Activated CD4-positive, alpha-beta T cell treated with anti-CD3 and anti-CD28 coated beads for 4 hours (primary cell): ENCODE results near the gene MED13.
"Not testable (repeated sequence)": the region's sequence is repeated elsewhere in the genome, so short reads cannot be mapped to it uniquely, and the experiment has no call there.

ENCODE experiments used
- DNase-seq, 2 donors: peaks; one replicate each; pipeline ENCODE4 v3.0.0-alpha.2; 2020

MED13 gene

DNA sequence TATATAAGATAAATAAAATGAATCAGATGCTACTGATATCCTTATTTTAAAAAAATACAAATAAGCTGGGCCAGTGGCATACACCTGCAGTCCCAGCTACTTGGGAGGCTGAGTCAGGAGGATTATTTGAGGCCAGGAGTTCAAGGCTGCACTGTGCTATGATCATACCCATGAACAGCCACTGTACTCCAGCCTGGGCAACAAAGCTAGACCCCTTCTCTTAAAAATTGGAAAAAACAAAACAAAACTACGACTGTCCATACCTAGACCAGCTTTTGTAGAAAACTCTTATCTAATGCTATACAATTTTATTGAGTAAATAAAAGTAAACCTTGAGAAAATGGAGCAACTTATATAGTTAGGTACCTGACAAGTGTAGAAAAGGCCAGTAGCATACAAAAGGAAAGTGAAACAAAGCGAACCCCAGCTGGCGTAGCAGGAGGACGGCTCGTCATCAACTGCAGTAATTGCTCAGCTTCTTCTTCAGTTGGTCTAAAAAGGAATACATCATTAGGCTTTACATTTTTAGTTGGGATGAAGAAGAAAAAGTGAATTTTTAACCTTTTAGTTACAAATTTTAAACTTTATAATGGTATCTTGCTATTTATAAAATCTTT is 160.9 kb downstream of the MED13 start:
- DNase-seq: peak in 1 of 2 donors; percentile 24

DNA sequence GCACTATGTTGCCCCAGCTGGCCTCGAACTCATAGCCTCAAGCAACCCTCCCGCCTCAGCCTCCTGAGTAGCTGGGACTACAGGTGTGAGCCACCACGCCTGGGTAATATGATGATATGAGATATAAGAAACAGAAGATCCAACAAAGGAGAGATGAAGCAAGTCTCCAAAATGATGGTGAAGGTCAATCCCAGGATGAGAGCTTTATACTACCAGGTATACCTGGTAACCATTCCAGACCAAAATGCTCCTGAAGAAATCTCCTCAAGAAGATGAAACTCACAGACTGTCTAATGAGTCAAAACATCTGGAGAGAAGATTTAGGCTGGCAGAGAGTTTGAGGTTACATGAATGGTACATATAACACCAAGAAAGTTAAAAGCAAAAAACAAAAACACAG is 161.8 kb downstream of the MED13 start:
- DNase-seq: no peak

DNA sequence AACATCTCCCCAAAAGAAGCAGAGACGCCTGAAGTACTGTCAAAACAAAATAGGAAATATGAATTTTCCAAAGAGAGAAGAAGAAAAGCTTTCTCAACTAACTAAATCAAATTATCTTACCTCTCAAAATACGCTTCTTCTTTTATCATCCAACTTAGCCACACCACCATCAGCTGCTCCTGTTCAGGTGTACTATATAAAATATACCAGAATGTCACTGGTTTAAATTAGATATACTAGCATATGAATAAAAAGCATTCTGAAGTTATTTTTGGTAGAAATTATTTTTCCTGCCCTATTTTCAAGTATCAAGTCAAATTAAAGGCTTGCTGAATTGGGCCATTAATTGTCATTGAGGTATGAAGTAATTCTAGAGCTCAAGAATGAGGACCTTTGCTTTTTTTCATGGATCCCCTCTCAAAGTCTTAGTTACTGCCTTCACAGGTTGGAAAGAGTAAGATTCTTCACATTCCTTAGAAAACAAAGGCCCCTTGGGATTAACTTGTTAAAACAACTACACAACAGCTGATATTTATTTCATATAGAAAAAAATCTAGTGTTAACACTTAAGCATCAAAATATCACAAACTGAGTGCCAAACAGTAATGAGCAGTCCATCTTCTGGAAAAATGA is 167.4 kb downstream of the MED13 start:
- no peak for DNase-seq

DNA sequence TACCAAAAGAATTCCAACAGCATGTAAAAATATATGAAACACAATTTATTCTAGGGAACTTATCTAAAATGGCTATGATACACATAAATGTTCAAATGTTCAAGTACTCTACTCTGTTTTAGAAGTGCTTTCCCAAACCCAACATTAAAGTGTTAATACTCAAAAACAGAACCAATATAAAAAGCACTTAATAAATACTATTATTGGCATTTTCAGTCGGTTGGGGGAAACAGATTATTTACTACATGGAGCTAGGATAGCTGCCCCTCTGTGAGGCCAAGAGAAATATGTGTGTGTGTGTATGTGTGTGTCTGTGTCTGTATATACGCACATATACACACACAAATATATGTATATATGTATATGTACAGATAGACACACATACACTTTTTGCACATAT is 169.7 kb downstream of the MED13 start:
- DNase-seq: no peak

DNA sequence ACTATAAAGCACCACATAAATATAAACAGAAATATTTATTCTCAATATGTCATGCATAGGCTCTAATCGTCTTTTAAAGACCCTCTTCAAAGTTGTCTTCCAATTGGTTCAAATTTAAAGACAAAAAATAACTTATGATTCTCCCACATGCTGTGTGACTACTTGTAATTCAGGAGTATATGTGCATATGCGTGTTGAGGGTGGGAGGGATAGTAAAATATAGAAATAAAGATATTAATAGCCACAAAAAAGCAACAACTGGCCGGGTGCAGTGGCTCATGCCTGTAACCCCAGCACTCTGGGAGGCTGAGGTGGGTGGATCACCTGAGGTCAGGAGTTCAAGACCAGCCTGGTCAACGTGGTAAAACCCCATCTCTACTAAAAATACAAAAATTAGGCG is 170.8 kb downstream of the MED13 start:
- DNase-seq: not testable (repeated sequence)
